Measurements from ENCODE around the gene PIP5K1C. TPM values are rescaled to one million over a fixed set of nuclear protein-coding genes. Genes with fewer than 3 reads are reported as not detected.
A peak's percentile ranks its signal among the peaks of the same experiment; 100 is the strongest.

PIP5K1C gene
- total RNA-seq, 6 experiments from 2014 or later: 5.3 to 9.8 (median 7.6) TPM

DNA sequence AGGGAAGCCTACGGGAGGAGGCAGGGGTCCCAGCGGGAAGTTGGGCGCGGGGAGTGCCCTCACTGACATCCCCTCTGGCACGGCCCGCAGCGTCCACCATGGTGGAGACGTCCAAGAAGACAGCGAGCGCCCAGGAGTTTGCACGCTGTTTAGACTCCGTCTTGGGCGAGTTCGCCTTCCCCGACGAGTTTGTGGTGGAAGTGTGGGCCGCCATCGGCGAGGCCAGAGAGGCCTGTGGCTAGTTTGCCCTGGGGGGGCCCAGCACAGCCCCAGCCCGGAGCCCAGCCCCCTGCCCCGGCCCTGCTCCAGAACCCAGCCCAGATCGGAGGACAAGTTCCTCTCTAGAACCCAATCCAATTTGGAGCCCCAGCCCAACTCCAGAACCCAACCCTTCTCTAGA is 110.3 kb downstream of the PIP5K1C start:
- no peak for TF ChIP-seq POLR2A (IDR thresholded peaks at IDR 0.05)
- TF ChIP-seq, protein P1, sequence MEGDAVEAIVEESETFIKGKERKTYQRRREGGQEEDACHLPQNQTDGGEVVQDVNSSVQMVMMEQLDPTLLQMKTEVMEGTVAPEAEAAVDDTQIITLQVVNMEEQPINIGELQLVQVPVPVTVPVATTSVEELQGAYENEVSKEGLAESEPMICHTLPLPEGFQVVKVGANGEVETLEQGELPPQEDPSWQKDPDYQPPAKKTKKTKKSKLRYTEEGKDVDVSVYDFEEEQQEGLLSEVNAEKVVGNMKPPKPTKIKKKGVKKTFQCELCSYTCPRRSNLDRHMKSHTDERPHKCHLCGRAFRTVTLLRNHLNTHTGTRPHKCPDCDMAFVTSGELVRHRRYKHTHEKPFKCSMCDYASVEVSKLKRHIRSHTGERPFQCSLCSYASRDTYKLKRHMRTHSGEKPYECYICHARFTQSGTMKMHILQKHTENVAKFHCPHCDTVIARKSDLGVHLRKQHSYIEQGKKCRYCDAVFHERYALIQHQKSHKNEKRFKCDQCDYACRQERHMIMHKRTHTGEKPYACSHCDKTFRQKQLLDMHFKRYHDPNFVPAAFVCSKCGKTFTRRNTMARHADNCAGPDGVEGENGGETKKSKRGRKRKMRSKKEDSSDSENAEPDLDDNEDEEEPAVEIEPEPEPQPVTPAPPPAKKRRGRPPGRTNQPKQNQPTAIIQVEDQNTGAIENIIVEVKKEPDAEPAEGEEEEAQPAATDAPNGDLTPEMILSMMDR (IDR thresholded peaks at IDR 0.05): no peak
- DNase-seq (no peak), ATAC-seq (no peak)
- no peak overlapping the region for H3K27ac ChIP-seq
- WGBS (ENCODE audit: insufficient coverage, low coverage, low lambda C conversion rate, missing lambda C conversion rate): no CpG with 5 or more reads among the region's 22 CpGs
- no peaks in the 10 kb centered on the region for H3K36me3 ChIP-seq
- peaks cover 0 to 6% (median 0%) of the 10 kb centered on the region in 4 donors for H3K4me1 ChIP-seq
- no peaks in the 10 kb centered on the region for H3K9me3 ChIP-seq
- no peaks in the 10 kb centered on the region for H3K27me3 ChIP-seq
- H3K4me3 ChIP-seq: no peak overlapping the region
- intact Hi-C loops (cut with DNase I): no loop called here

GRCh38 chr19:3589439-3589838 is 110.8 kb downstream of the PIP5K1C start:
- Histone ChIP-seq H3K9me3 (no peaks in the 10 kb centered on the region), H3K27me3 (no peaks in the 10 kb centered on the region), H3K27ac (no peak overlapping the region), H3K4me1 (peaks cover 0 to 6% (median 0%) of the 10 kb centered on the region in 4 donors), H3K36me3 (no peaks in the 10 kb centered on the region), H3K4me3 (no peak overlapping the region)
- TF ChIP-seq POLR2A (IDR thresholded peaks at IDR 0.05): no peak
- TF ChIP-seq, protein P1 (IDR thresholded peaks at IDR 0.05): no peak
- DNase-seq: no peak
- WGBS (ENCODE audit: insufficient coverage, low coverage, low lambda C conversion rate, missing lambda C conversion rate): no CpG with 5 or more reads among the region's 11 CpGs
- intact Hi-C loops (cut with DNase I): no loop called here
- ATAC-seq: no peak

- DNase-seq: no peak
- 49% methylated on average over 4 of the region's 31 CpGs for WGBS (ENCODE audit: insufficient coverage, low coverage, low lambda C conversion rate, missing lambda C conversion rate)
- no peaks in the 10 kb centered on the region for H3K27me3 ChIP-seq
- H3K9me3 ChIP-seq: no peaks in the 10 kb centered on the region
- H3K4me3 ChIP-seq: no peak overlapping the region
- no peaks in the 10 kb centered on the region for H3K36me3 ChIP-seq
- no peak for TF ChIP-seq POLR2A (IDR thresholded peaks at IDR 0.05)
- TF ChIP-seq, protein P1 (IDR thresholded peaks at IDR 0.05): no peak
- H3K27ac ChIP-seq: no peak overlapping the region
- intact Hi-C loops (cut with DNase I): no loop called here
- ATAC-seq: peak in 3 of 4 donors; percentile 13 to 35 (median 16)
- peaks cover 0 to under 1% (median 0%) of the 10 kb centered on the region in 4 donors for H3K4me1 ChIP-seq
These were observed 113.4 kb downstream of the PIP5K1C start for GRCh38 chr19:3586707-3587346.

DNA sequence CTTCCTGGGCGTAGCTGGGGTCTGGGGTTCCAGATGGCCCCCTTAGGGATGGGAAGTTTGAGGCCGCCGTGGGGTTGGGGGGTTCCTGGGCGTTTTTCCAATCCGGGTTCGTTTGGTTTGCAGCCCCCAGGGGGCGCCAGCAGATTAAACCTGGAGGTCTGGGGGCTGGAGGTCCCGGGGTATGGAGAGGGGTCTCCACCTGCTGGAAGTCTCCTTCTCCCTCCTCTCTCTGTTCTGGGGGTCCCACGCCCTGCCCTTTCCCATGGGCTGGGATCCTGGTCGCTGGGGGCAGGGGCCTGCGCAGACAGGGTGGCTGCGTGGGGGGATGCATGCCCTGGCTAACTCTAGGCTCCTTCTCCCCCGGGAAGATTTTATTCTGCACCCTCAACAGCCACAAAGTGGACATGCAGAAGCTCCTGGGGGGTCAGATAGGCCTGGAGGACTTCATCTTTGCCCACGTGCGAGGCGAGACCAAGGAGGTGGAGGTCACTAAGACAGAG is 114.1 kb downstream of the PIP5K1C start:
- Histone ChIP-seq H3K36me3 (no peaks in the 10 kb centered on the region), H3K4me1 (no peaks in the 10 kb centered on the region), H3K27me3 (no peaks in the 10 kb centered on the region), H3K9me3 (no peaks in the 10 kb centered on the region), H3K4me3 (peak overlapping the region; percentile 7 to 28 (median 26)), H3K27ac (no peak overlapping the region)
- no peak for TF ChIP-seq POLR2A (IDR thresholded peaks at IDR 0.05)
- TF ChIP-seq, protein P1 (IDR thresholded peaks at IDR 0.05): peak; percentile 31 to 34 (median 33)
- 8% methylated on average over 5 of the region's 16 CpGs for WGBS (ENCODE audit: insufficient coverage, low coverage, low lambda C conversion rate, missing lambda C conversion rate)
- DNase-seq (no peak), ATAC-seq (peak in 3 of 4 donors; percentile 16 to 50 (median 34))
- intact Hi-C loops (cut with DNase I): no loop called here
